Body of pancreas (tissue), 4 donors: Measurements from ENCODE around the gene OR9A4. TPM values are rescaled to one million over a fixed set of nuclear protein-coding genes. Genes with fewer than 3 reads are reported as not detected.

ENCODE experiments used
- ATAC-seq: fragments of 150-250 bp; one replicate; pipeline ENCODE4 v1.9.1; 2016
- DNase-seq, 4 donors: peaks; one replicate each; pipeline ENCODE4 v3.0.0-alpha.2; 2019
- H3K27ac ChIP-seq, 4 donors: fragments of 200-600 bp; sonication (generic); 1 replicate in 3 of 4; 2 replicates in 1 of 4; pipeline versions ENCODE4 v1.5.1 to v1.6.1; 2016 to 2019; ENCODE audit warnings: mild to moderate bottlenecking in 1 of 4, mixed read lengths in 1 of 4, moderate library complexity in 1 of 4
- H3K27me3 ChIP-seq, 2 donors: fragments of 200-600 bp; sonication (generic); one replicate each; pipeline ENCODE4 v1.6.0; 2016; ENCODE audit warnings: mild to moderate bottlenecking in 1 of 2
- H3K36me3 ChIP-seq, 2 donors: fragments of 200-600 bp; sonication (generic); replicated peaks in 1 of 2; 2 replicates each; pipeline ENCODE4 v1.5.1; 2016; ENCODE audit warnings: low read depth in 2 of 2; ENCODE audit not compliant: insufficient read depth in 1 of 2
- H3K4me1 ChIP-seq: fragments of 200-600 bp; sonication (generic); one replicate; pipeline ENCODE4 v1.6.0; 2016
- H3K4me3 ChIP-seq, 2 donors: fragments of 200-600 bp; sonication (generic); 1 replicate in 1 of 2; 2 replicates in 1 of 2; pipeline ENCODE4 v1.5.1; 2016 to 2019
- H3K9me3 ChIP-seq, 3 donors: fragments of 200-600 bp; sonication (generic); 1 replicate in 2 of 3; 2 replicates in 1 of 3; pipeline ENCODE4 v1.5.1; 2016
- POLR2A ChIP-seq, 3 donors: fragments of 450-650 bp; IDR thresholded peaks; one replicate each; pipeline ENCODE4 v1.6.1; 2016; ENCODE audit warnings: antibody characterized with exemption in 3 of 3, mild to moderate bottlenecking in 2 of 3
- WGBS, 2 donors: methylation state at CpG; one replicate each; pipeline ENCODE4 v1.1.5; 2017; 5-methylcytosine and 5-hydroxymethylcytosine counted together
- intact Hi-C: fragments of 100-400 bp; cut with DNase I; formaldehyde crosslinking; loops from one replicate; pipeline ENCODE4 v1.15.1; 2023
- total RNA-seq, 2 donors: library from RNA; depleted of rRNA; stranded (reverse); fragments of >200 nt; gene quantifications; one replicate each; pipeline ENCODE4 v1.1.0, GENCODE V29; 2016
- TF ChIP-seq, protein P1 (sequence below), 7 experiments: fragments of 450-650 bp in 4 of 7; fragments of 200-600 bp in 3 of 7; sonication (generic) in 3 of 7; IDR thresholded peaks; one replicate each; pipeline ENCODE4 v1.5.1; 2016 to 2019; ENCODE audit warnings: antibody characterized with exemption in 7 of 7

The OR9A4 gene
- total RNA-seq, 2 donors from 2014 or later: not detected

GRCh38 chr7:141941075-141941474 is 24.9 kb downstream of the OR9A4 start:
- WGBS, 2 donors: 77 to 82% methylated on average over 3 of the region's 3 CpGs
- Histone ChIP-seq H3K27ac (no peak overlapping the region), H3K9me3 (no peaks in the 10 kb centered on the region), H3K4me3 (no peak overlapping the region), H3K27me3 (no peaks in the 10 kb centered on the region), H3K36me3 (no peaks in the 10 kb centered on the region), H3K4me1 (no peaks in the 10 kb centered on the region)
- ATAC-seq (no peak), DNase-seq (no peak)
- intact Hi-C loops: no loop called here
- no peak for TF ChIP-seq POLR2A (IDR thresholded peaks at IDR 0.05)
- TF ChIP-seq, protein P1, sequence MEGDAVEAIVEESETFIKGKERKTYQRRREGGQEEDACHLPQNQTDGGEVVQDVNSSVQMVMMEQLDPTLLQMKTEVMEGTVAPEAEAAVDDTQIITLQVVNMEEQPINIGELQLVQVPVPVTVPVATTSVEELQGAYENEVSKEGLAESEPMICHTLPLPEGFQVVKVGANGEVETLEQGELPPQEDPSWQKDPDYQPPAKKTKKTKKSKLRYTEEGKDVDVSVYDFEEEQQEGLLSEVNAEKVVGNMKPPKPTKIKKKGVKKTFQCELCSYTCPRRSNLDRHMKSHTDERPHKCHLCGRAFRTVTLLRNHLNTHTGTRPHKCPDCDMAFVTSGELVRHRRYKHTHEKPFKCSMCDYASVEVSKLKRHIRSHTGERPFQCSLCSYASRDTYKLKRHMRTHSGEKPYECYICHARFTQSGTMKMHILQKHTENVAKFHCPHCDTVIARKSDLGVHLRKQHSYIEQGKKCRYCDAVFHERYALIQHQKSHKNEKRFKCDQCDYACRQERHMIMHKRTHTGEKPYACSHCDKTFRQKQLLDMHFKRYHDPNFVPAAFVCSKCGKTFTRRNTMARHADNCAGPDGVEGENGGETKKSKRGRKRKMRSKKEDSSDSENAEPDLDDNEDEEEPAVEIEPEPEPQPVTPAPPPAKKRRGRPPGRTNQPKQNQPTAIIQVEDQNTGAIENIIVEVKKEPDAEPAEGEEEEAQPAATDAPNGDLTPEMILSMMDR (IDR thresholded peaks at IDR 0.05): no peak

DNA sequence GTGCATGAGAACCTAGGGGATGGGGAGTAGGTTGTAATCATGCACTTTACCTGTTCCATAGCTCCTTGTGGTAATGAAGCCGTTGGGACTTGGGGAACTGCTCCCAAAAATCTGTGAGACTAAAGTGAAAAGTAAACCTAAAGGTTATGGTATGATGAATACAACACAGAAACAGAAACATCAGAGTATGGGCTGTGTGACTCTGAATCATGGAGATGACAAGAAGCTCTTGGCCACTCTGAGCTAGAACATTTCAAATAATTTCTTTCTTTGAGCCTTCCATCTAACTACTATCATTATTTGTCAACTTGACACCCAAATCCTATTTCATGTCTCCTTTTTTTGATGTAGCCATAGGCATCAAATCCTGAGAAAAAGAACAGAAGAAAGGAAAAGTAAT is 27.6 kb downstream of the OR9A4 start:
- Histone ChIP-seq H3K9me3 (no peaks in the 10 kb centered on the region), H3K4me1 (no peaks in the 10 kb centered on the region), H3K27ac (no peak overlapping the region), H3K4me3 (no peak overlapping the region), H3K27me3 (no peaks in the 10 kb centered on the region), H3K36me3 (no peaks in the 10 kb centered on the region)
- DNase-seq (no peak), ATAC-seq (no peak)
- intact Hi-C loops: no loop called here
- TF ChIP-seq, protein P1 (IDR thresholded peaks at IDR 0.05): no peak
- no peak for TF ChIP-seq POLR2A (IDR thresholded peaks at IDR 0.05)
- 76 to 83% methylated on average over 1 of the region's 1 CpG for WGBS, 2 donors

DNA sequence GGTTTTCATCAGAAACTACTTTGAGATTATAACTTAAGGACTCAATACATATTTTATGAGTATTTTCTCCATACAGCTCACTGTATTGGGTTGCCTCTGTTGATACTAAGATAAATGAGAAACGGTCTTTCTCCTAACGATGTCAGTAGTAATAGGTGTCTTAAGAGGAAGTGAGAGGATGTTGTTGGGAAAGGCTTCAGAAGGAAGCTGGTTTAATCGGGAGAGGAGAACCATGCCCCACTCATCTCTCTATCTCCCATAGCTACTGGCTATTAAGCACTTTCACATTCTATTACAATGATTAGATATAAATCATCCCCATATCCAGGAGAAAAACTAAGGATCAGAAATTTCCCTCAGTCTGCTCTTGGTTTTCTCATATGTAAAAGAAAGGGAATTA is 28.6 kb downstream of the OR9A4 start:
- Histone ChIP-seq H3K9me3 (no peaks in the 10 kb centered on the region), H3K36me3 (no peaks in the 10 kb centered on the region), H3K4me1 (no peaks in the 10 kb centered on the region), H3K4me3 (no peak overlapping the region), H3K27me3 (no peaks in the 10 kb centered on the region), H3K27ac (no peak overlapping the region)
- WGBS, 2 donors: 58 to 82% methylated on average over 3 of the region's 3 CpGs
- ATAC-seq (no peak), DNase-seq (no peak)
- intact Hi-C loops: no loop called here
- no peak for TF ChIP-seq POLR2A (IDR thresholded peaks at IDR 0.05)
- TF ChIP-seq, protein P1 (IDR thresholded peaks at IDR 0.05): no peak

- no peak for ATAC-seq
- Histone ChIP-seq H3K36me3 (no peaks in the 10 kb centered on the region), H3K27ac (no peak overlapping the region), H3K4me3 (no peak overlapping the region), H3K9me3 (no peaks in the 10 kb centered on the region), H3K4me1 (no peaks in the 10 kb centered on the region), H3K27me3 (no peaks in the 10 kb centered on the region)
- intact Hi-C loops: no loop called here
- TF ChIP-seq, protein P1 (IDR thresholded peaks at IDR 0.05): no peak
- no peak for TF ChIP-seq POLR2A (IDR thresholded peaks at IDR 0.05)
- 72 to 79% methylated on average over 3 of the region's 3 CpGs for WGBS, 2 donors
- peak in 1 of 4 donors; percentile 32 for DNase-seq
These were observed 29.2 kb downstream of the OR9A4 start for GRCh38 chr7:141945356-141945755.

GRCh38 chr7:141946796-141947195 is 30.6 kb downstream of the OR9A4 start, which contains the start of gene CLEC5A:
CLEC5A (minus strand) TSS chr7:141946974; CDS start chr7:141946292, 682 bp downstream.
- no peak within 1 kb of the TSS for H3K27ac ChIP-seq
- no peaks in the 10 kb centered on the region for H3K9me3 ChIP-seq
- WGBS, 2 donors: 73 to 78% methylated on average over 3 of the region's 3 CpGs
- ATAC-seq: no peak
- H3K4me1 ChIP-seq: no peaks in the 10 kb centered on the region
- intact Hi-C loops: no loop called here
- TF ChIP-seq POLR2A (IDR thresholded peaks at IDR 0.05): no peak
- TF ChIP-seq, protein P1 (IDR thresholded peaks at IDR 0.05): no peak
- no peaks in the 10 kb centered on the region for H3K27me3 ChIP-seq
- H3K36me3 ChIP-seq: no peaks in the 10 kb centered on the region
- no peak for DNase-seq
- H3K4me3 ChIP-seq: no peak within 1 kb of the TSS
